Activated CD4-positive, CD25-positive, alpha-beta regulatory T cell (primary cell): ENCODE results near the gene ADCY9.

Experiments
- DNase-seq, 4 experiments: peaks; one replicate each; lab custom pipeline; 2025; lab: John Stamatoyannopoulos, UW

Gene ADCY9

GRCh38 chr16:4032768-4033167 is 83.5 kb downstream of the ADCY9 start:
- DNase-seq: no peak

GRCh38 chr16:4028144-4028543 is 88.1 kb downstream of the ADCY9 start:
- DNase-seq: no peak

- DNase-seq: no peak
These were observed 89.4 kb downstream of the ADCY9 start for GRCh38 chr16:4026854-4027253.

- no peak for DNase-seq
These were observed 90.8 kb downstream of the ADCY9 start for GRCh38 chr16:4025428-4025827.

- no peak for DNase-seq
These were observed 94.3 kb downstream of the ADCY9 start for GRCh38 chr16:4021916-4022315.

GRCh38 chr16:4021070-4021779 is 95.0 kb downstream of the ADCY9 start:
- DNase-seq: no peak

GRCh38 chr16:4019371-4019791 is 96.9 kb downstream of the ADCY9 start:
- DNase-seq: no peak

- DNase-seq: no peak
These were observed 97.9 kb downstream of the ADCY9 start for GRCh38 chr16:4018391-4018790.

- no peak for DNase-seq
These were observed 98.4 kb downstream of the ADCY9 start for GRCh38 chr16:4017807-4018206.

GRCh38 chr16:4016658-4017057 is 99.6 kb downstream of the ADCY9 start:
- DNase-seq: no peak

- no peak for DNase-seq
These were observed 100.3 kb downstream of the ADCY9 start for GRCh38 chr16:4016005-4016352.

- no peak for DNase-seq
These were observed 100.8 kb downstream of the ADCY9 start for GRCh38 chr16:4015275-4016004.

GRCh38 chr16:4011940-4012629 is 104.2 kb downstream of the ADCY9 start:
- no peak for DNase-seq

GRCh38 chr16:4011225-4011939 is 104.9 kb downstream of the ADCY9 start:
- DNase-seq: no peak

GRCh38 chr16:4010225-4011158 is 105.8 kb downstream of the ADCY9 start:
- DNase-seq: no peak

GRCh38 chr16:4009177-4009576 is 107.1 kb downstream of the ADCY9 start:
- DNase-seq: no peak

- no peak for DNase-seq
These were observed 108.1 kb downstream of the ADCY9 start for GRCh38 chr16:4008116-4008515.

GRCh38 chr16:4006397-4006999 is 109.7 kb downstream of the ADCY9 start:
- no peak for DNase-seq

- DNase-seq: no peak
These were observed 110.5 kb downstream of the ADCY9 start for GRCh38 chr16:4005731-4006130.

- no peak for DNase-seq
These were observed 111.0 kb downstream of the ADCY9 start for GRCh38 chr16:4005281-4005680.

- DNase-seq: no peak
These were observed 112.0 kb downstream of the ADCY9 start for GRCh38 chr16:4004206-4004605.
